HG03457 (cell line): ENCODE measurements around the gene LMBR1.

Source experiments
- ATAC-seq: cut with Tn5 transposase; IDR thresholded peaks from one replicate; pipeline ENCODE4 v1.9.1; 2021; ENCODE audit warnings: moderate number of reproducible peaks; ENCODE audit not compliant: unreplicated experiment

Gene LMBR1

DNA sequence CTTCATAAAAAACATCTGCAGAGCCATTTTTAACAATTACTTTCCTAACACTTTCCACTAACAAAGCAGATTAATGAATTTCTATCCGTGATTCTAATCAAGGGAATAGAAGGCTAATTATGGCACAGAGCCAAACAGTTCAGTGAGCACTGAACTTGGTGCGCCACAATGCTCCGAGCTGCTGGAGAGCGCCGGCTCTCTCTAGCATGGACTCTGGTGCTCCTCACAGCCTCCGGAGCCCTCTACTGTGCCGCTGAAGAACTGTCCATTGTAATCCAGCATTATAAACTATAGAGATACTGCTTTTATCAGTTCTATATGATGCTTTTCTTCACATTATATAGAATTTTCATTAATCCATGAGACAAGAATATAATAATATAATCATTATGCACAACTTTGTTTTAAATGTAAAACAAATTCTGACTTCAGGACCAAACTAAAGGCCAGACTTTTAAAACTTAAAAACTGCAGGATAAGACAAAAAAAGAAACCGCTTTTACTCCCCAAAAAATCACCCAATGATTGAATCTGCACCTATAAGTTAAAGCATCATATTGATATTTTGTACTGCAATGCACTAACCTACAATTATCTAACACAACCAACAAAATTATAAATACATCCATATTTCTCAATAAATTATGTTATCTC is 128.8 kb downstream of the LMBR1 start:
- no peak for ATAC-seq

DNA sequence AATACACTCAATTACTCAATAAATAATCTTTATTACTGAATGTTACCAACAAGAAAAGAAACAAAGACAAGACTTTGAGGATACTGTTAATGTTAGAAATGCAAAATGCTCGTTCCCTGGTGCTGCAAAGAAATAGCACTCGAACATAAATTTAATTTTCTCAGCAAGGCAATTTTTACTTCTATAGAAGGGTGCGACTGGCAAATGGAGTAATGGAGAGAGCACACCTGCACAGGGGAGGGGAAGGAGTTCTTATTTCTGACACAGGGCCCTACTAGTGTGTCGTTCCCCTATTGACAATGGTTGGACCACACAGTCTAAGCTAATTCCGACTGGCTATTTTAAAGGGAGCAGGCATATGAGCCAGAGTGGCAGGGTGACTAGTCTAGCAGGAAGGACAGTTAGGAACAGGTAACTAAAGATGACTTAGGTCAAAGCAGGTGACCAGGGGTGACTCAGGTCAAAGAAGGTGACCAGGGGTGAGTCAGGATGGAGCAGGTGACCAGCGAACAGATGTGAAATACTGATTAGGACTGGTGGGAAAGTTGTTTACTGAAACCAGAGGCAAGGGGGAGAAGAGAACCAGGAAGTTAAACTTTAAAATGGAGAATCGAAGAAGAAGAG is 133.3 kb downstream of the LMBR1 start:
- ATAC-seq, result no peak

DNA sequence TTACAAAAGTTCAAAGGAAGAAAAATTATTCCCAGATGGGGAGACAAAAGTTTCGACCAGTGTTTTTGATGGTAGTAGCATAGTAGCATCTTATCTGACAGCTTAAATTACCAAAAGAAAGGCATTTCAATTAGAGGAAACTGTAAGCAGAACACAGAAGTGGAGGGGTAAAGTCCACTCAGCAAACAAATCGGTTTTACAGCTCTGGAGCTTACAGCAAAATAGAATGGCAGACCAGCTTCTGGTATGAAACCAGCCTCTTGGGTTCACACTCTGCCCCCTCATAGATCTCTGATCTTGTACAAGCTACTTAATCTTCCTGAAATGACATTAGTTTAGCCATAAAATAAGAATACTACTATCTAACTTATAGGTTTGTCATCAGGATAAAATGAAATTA is 133.8 kb downstream of the LMBR1 start:
- no peak for ATAC-seq

- ATAC-seq, result no peak
Measured at GRCh38 chr7:156754201-156754600, 138.8 kb downstream of the LMBR1 start.

- ATAC-seq, result no peak
Measured at GRCh38 chr7:156753630-156754029, 139.4 kb downstream of the LMBR1 start.

GRCh38 chr7:156753229-156753560 is 139.8 kb downstream of the LMBR1 start:
- ATAC-seq, result no peak

DNA sequence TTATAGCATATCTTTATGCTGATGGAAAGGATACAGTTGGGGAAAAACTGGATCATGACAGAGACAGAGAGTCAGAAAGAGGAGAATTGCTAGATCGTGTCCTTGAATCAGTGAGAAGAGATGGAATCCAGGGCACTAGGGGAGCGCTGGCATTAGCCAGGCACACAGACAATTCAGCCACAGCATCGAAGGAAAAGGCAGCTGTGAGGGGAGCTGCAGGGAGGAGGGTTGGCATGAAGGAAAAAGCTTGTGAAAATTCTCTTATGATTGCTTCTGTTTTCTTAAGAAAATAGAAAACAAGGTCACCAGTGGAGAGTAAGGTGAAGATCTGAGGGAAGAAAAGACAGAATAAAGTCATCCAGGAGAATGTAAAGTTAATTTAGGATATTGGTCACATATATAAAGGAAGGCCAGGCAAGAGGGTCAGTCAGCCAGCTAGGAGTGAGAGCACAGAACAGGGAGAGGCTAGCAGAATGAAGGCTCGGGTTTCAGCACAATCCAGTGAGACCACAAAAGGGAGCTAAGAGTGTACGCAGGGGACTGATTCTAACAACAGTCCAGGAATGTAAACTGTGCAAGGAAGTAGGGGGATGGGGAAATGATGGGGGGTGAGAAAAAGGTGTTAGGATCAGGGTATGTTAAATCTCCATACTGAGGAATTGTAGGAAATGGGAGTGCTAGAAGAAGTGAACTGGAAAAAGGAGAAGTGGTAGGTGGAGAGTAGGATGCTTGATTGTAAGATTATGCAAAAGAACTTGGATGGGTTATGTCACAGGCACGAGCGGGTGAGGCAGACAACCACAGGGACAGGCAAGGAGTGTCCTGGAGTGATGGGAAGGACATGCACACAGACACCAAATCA is 140.4 kb downstream of the LMBR1 start:
- no peak for ATAC-seq

GRCh38 chr7:156751319-156751718 is 141.7 kb downstream of the LMBR1 start:
- ATAC-seq, result no peak

GRCh38 chr7:156747718-156748117 is 145.3 kb downstream of the LMBR1 start:
- ATAC-seq, result no peak

DNA sequence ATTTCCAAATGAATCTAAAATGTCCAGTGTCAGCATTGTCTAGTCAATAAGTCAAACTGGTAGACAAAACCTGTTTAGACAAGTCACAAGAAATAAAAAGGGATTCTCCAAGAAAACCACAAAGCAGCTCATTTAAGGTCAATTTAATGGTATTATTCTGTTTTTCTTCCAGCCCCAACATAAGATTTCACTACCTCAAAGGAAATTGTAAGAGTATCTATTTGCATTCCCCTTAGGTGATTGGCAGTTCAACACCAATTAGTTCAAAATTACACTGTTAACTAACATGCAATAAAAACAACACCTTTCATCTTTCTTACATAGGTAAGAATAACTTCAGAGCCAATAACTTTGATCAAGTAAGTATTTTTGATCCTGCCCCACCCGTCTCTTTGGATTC is 146.1 kb downstream of the LMBR1 start:
- ATAC-seq, result no peak

GRCh38 chr7:156739596-156739995 is 153.4 kb downstream of the LMBR1 start:
- ATAC-seq, result no peak

GRCh38 chr7:156735851-156736250 is 157.1 kb downstream of the LMBR1 start:
- ATAC-seq, result no peak

GRCh38 chr7:156733638-156734037 is 159.3 kb downstream of the LMBR1 start:
- ATAC-seq, result no peak

DNA sequence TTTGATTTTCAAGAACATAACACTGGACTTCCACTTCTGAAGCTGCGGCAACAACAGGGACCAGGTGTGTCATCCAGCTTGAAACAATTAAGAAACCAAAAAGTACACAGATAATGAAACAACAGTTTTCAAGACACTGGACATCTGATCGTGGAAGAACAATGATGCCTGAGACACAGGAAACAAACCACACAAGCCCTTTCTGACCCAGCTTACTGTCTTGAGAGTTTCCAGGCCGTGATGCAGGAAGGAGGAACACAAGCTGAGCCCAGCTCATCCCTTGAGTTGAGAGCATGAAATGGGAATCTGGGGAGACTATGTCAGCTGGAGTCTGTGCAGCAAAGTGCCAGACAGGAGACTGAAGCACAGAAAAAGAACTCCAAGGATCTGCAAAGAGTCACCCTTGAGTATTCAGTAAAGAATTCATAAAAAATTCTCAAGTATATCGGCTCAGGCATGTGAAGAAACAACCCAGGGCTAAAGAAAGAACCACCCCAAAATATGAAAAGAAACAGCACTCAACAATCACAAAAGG is 160.8 kb downstream of the LMBR1 start:
- ATAC-seq, result no peak

DNA sequence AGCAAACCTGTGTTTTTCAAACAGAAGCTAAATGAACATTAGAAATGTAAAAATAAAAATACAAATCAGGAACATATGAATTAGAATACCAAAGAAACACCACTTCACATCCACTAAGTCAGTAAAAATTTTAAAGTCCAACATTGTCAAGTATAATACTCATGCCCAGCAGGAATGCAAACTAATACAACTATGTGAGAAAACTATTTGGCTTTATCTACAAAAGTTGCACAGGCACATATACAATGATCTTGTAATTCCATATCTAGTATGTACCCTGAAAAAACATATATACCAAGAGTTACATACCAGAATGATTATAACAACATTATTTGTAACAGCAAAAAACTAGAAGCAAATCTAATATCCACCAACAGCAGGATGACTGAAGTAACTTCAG is 161.3 kb downstream of the LMBR1 start:
- ATAC-seq, result no peak

DNA sequence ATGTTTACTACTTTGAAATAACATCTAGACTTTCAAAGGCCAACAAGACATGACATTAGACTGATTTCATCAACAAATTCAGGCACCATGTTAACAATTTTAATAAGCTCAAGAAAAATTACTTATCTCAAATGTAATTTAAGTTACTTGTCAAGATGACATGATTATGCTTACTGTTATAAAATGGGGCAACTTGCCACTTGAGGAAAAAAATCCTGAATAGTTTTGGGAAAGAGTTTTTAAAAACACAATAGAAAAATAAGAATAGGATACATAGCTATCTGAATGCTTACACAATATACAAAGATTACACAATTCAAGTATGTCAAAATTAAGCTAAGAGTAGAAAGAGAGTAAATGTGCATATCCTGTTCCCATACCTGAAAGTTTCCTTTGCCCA is 167.0 kb downstream of the LMBR1 start:
- ATAC-seq, result no peak

DNA sequence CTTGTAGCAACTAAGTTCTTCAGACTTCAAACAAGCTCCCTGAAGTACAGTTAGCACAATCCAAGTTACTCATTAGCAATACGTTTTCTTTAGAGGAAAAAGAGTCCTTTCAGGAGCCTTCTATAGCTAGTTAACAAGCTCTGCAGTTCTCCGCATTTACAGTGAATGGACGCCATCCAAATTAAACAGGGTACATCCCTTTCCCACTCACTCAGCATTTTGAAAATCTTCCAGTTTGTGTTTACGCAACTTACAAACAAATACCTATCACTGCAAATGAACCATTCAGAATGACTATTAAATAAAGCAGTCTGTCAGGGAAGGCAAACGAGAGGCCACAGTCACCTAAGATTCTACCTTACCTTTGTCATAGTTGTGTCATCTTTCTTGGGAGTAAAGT is 167.9 kb downstream of the LMBR1 start:
- ATAC-seq, result no peak

- ATAC-seq, result no peak
Measured at GRCh38 chr7:156722043-156722826, 170.7 kb downstream of the LMBR1 start.

- ATAC-seq, result no peak
Measured at GRCh38 chr7:156703773-156704482, 189.1 kb downstream of the LMBR1 start.

DNA sequence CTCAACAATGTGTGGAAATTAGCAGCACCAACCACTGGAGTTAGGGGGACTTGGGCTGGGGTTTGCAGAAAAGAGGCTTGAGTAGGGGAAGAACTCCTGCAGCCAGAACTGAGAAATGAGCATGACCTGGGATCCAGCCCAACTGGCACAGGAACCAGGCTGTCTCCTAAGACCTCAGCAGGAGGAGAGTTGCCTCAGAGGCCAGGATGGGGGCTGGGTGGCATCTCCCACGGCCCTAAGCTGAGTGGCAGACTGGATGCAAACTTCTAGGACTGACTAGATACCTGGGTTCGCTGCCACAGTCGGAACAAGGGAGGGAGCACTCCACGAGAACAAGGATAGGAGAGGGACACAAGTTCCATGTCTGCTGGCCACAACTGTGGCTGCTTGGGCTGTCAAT is 189.8 kb downstream of the LMBR1 start:
- ATAC-seq, result no peak
